HepG2 (cell line): ENCODE measurements around the gene TOMM22. TPM values are rescaled to one million over a fixed set of nuclear protein-coding genes. Genes with fewer than 3 reads are reported as not detected.
A peak's percentile ranks its signal among the peaks of the same experiment; 100 is the strongest.

ENCODE experiments used
- CBFB ChIP-seq: sonication (generic); formaldehyde crosslinking; IDR thresholded peaks from 2 replicates; pipeline ENCODE4 v1.4.0; 2020; ENCODE audit warnings: missing genetic modification reagents
- CBX5 ChIP-seq: sonication (generic); formaldehyde crosslinking; IDR thresholded peaks from 2 replicates; pipeline ENCODE4 v1.4.0; 2020; ENCODE audit warnings: missing genetic modification reagents, borderline replicate concordance
- DMAP1 ChIP-seq: IDR thresholded peaks from 2 replicates; pipeline ENCODE4 v1.6.1; 2016
- ETV5 ChIP-seq: IDR thresholded peaks from 2 replicates; pipeline ENCODE4 v1.6.1; 2018; ENCODE audit warnings: missing biosample characterization, missing genetic modification reagents, inconsistent platforms, borderline replicate concordance
- KAT8 ChIP-seq: IDR thresholded peaks from 2 replicates; pipeline ENCODE4 v1.6.1; 2016; ENCODE audit warnings: missing genetic modification reagents, missing compliant biosample characterization
- LCORL ChIP-seq, 2 experiments: fragments of 450-650 bp in 1 of 2; sonication (generic) in 1 of 2; formaldehyde crosslinking in 1 of 2; IDR thresholded peaks; 2 replicates each; pipeline versions ENCODE4 v1.5.0 to v1.6.1; 2017 to 2020; ENCODE audit warnings: antibody characterized with exemption in 1 of 2, missing genetic modification reagents in 1 of 2
- MAFK ChIP-seq, 2 experiments: IDR thresholded peaks in 1 of 2; conservative IDR thresholded peaks in 1 of 2; 2 replicates each; pipeline ENCODE4 v1.6.1; 2011; ENCODE audit warnings: improper control_type of control experiment in 2 of 2, low read length in 2 of 2
- PAXIP1 ChIP-seq: sonication (generic); formaldehyde crosslinking; conservative IDR thresholded peaks from 2 replicates; pipeline ENCODE4 v1.4.0; 2020; ENCODE audit warnings: mild to moderate bottlenecking, missing genetic modification reagents, moderate library complexity
- SMARCC2 ChIP-seq: fragments of 450-650 bp; IDR thresholded peaks from 2 replicates; pipeline ENCODE4 v1.6.1; 2017; ENCODE audit warnings: antibody characterized with exemption, mild to moderate bottlenecking
- THAP11 ChIP-seq: IDR thresholded peaks from 2 replicates; pipeline ENCODE4 v1.6.1; 2016; ENCODE audit warnings: missing biosample characterization, missing genetic modification reagents
- YEATS2 ChIP-seq: sonication (generic); formaldehyde crosslinking; IDR thresholded peaks from 2 replicates; pipeline ENCODE4 v1.4.0; 2020; ENCODE audit warnings: missing genetic modification reagents, borderline replicate concordance
- ZFP1 ChIP-seq: IDR thresholded peaks from 2 replicates; pipeline ENCODE4 v1.6.1; 2016
- ZFX ChIP-seq: sonication (generic); formaldehyde crosslinking; IDR thresholded peaks from 2 replicates; pipeline ENCODE4 v1.4.0; 2020; ENCODE audit warnings: mild to moderate bottlenecking, low read depth, missing genetic modification reagents, moderate library complexity
- ZNF318 ChIP-seq: sonication (generic); formaldehyde crosslinking; IDR thresholded peaks from 2 replicates; pipeline ENCODE4 v1.4.0; 2020; ENCODE audit warnings: mild to moderate bottlenecking, missing genetic modification reagents
- ZNF589 ChIP-seq: sonication (generic); formaldehyde crosslinking; conservative IDR thresholded peaks from 2 replicates; pipeline ENCODE4 v1.8.0; 2022; ENCODE audit warnings: mild to moderate bottlenecking, moderate library complexity, missing genetic modification reagents
- polyA plus RNA-seq, 8 experiments: library from polyadenylated mRNA; depleted of rRNA in 3 of 8; stranded (reverse) in 7 of 8; unstranded in 1 of 8; fragments of >200 nt; fragmentation: Illumina TruSeq in 4 of 8; extraction: Trizol in 4 of 8; gene quantifications; 2 replicates each; pipeline versions ENCODE4 v1.2.1 to v1.2.3, GENCODE V29; 2011 to 2016; ENCODE audit warnings: low read depth in 4 of 8, missing spikeins in 1 of 8, mixed read lengths in 1 of 8; ENCODE audit not compliant: insufficient read depth in 1 of 8
- total RNA-seq, 5 experiments: library from RNA; depleted of rRNA; stranded (reverse); fragments of >200 nt; fragmentation: Illumina TruSeq; extraction: Trizol; gene quantifications; 2 replicates each; pipeline ENCODE4 v1.2.3, GENCODE V29; 2016; ENCODE audit warnings: low read depth in 1 of 5
- TF ChIP-seq, protein P1 (sequence below): sonication (generic); formaldehyde crosslinking; IDR thresholded peaks from 2 replicates; pipeline ENCODE4 v1.4.0; 2020; ENCODE audit warnings: missing genetic modification reagents

TOMM22 gene
- total and polyA plus RNA-seq, 2 of the 13 experiments (the other 11 are each of a cell fraction or from before 2014, with no cell fraction given), result 46.9 to 118 TPM

- TF ChIP-seq DMAP1, result 0 out of 2 replicates have a peak, but pooled peaks have one; percentile 50
- TF ChIP-seq PAXIP1, result 0 out of 2 replicates have a peak, but pooled peaks have one; percentile 38
- TF ChIP-seq ZNF318 (CRISPR knock-in tag), result no peak
- TF ChIP-seq ZNF589, result 0 out of 2 replicates have a peak, but pooled peaks have one; percentile 43
- peak in 1 of 2 experiments; percentile 86; a peak in 2 of 4 replicates for TF ChIP-seq MAFK (conservative IDR thresholded peaks at IDR 0.05 in 1 of 2, IDR thresholded peaks at IDR 0.05 in 1 of 2; ENCODE audit: low read length in 2 of 2)
- peak; percentile 40; the same call in 1 of the 2 replicates for TF ChIP-seq ETV5 (CRISPR knock-in tag)
- TF ChIP-seq LCORL (IDR thresholded peaks at IDR 0.05), result no peak
- 0 out of 2 replicates have a peak, but pooled peaks have one; percentile 1 for TF ChIP-seq LCORL (CRISPR knock-in tag; IDR thresholded peaks at IDR 0.05)
- 0 out of 2 replicates have a peak, but pooled peaks have one; percentile 10 for TF ChIP-seq CBX5 (CRISPR knock-in tag)
- no peak for TF ChIP-seq SMARCC2
- 0 out of 2 replicates have a peak, but pooled peaks have one; percentile 15 for TF ChIP-seq KAT8 (CRISPR knock-in tag)
- no peak for TF ChIP-seq YEATS2 (CRISPR knock-in tag)
- TF ChIP-seq THAP11, result 0 out of 2 replicates have a peak, but pooled peaks have one; percentile 14
- TF ChIP-seq ZFX (CRISPR knock-in tag), result peak; percentile 51
- no peak for TF ChIP-seq CBFB (CRISPR knock-in tag)
- TF ChIP-seq, protein P1, sequence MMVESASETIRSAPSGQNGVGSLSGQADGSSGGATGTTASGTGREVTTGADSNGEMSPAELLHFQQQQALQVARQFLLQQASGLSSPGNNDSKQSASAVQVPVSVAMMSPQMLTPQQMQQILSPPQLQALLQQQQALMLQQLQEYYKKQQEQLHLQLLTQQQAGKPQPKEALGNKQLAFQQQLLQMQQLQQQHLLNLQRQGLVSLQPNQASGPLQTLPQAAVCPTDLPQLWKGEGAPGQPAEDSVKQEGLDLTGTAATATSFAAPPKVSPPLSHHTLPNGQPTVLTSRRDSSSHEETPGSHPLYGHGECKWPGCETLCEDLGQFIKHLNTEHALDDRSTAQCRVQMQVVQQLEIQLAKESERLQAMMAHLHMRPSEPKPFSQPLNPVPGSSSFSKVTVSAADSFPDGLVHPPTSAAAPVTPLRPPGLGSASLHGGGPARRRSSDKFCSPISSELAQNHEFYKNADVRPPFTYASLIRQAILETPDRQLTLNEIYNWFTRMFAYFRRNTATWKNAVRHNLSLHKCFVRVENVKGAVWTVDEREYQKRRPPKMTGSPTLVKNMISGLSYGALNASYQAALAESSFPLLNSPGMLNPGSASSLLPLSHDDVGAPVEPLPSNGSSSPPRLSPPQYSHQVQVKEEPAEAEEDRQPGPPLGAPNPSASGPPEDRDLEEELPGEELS (CRISPR knock-in tag), result 0 out of 2 replicates have a peak, but pooled peaks have one; percentile 15
- TF ChIP-seq ZFP1 (CRISPR knock-in tag), result 0 out of 2 replicates have a peak, but pooled peaks have one; percentile 35
These were observed 23.0 kb downstream of the TOMM22 start (continued) for GRCh38 chr22:38704654-38705234.
